Activated naive CD8-positive, alpha-beta T cell (primary cell): ENCODE results near the gene CHKA.

Experiments used
- H3K27ac Mint-ChIP-seq: one replicate; pipeline ENCODE4 v1.8.0; 2021; ENCODE audit warnings: mixed read lengths
- H3K27me3 Mint-ChIP-seq: one replicate; pipeline ENCODE4 v1.8.0; 2021; ENCODE audit warnings: mixed read lengths
- H3K36me3 Mint-ChIP-seq: one replicate; pipeline ENCODE4 v1.8.0; 2021; ENCODE audit warnings: mixed read lengths
- H3K4me1 Mint-ChIP-seq: one replicate; pipeline ENCODE4 v1.8.0; 2021; ENCODE audit warnings: low read depth, mixed read lengths
- H3K4me3 Mint-ChIP-seq: one replicate; pipeline ENCODE4 v1.8.0; 2021; ENCODE audit warnings: mild to moderate bottlenecking, mixed read lengths
- H3K9me3 Mint-ChIP-seq: one replicate; pipeline ENCODE4 v1.8.0; 2021; ENCODE audit warnings: low read depth, mixed read lengths

CHKA gene

DNA sequence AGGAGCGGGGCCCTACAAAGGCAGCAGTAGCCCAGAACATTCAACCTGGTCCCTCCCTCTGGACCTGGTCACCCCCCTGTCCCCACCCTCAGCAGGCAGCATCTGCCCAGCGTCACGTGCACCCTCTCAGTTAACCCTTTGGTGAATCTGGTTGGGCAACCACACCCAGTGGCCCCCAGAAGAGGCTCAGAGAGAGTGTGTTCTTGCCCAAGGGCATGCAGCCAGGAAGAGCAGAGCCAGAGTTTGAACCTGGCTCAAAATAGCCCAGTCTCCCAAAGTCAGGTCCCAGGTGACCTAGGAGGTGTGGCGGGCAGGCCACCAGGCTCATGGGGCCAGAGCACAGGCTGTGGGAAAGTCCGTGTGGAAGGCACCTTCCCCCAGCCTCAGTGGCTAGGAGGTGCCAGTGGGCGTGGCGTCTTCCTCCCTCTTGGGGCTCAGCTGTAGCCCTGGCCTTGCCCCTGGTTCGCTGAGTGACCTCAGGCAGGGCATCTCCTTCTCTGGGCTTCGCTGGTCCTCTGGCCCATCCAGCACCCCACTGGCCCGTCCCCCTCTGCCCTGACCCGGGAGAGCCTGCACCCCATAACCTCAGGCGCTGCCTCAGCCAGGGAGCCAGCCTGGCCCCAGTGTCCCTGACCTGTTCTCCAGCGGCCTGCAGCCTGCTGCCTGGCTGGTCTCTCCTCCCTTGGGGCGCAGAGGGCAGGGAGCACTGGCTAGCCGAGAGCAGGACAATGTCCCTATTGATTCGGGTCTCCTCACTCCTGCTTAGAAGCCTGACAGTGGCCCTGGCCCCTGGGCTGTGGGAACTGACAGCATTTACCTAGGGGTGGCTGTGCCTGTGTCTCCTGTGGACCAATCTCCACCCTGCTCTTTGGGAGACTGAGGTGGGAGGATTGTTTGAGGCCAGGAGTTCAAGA, 104.0 kb downstream of the CHKA start:
- Mint-ChIP-seq H3K9me3 (no peaks in the 10 kb centered on the region), H3K36me3 (no peaks in the 10 kb centered on the region), H3K4me3 (no peak overlapping the region), H3K27ac (no peak overlapping the region), H3K4me1 (no peaks in the 10 kb centered on the region), H3K27me3 (no peaks in the 10 kb centered on the region)

GRCh38 chr11:68016161-68016903, 104.9 kb downstream of the CHKA start:
- H3K9me3 Mint-ChIP-seq: no peaks in the 10 kb centered on the region
- H3K27me3 Mint-ChIP-seq: no peaks in the 10 kb centered on the region
- no peaks in the 10 kb centered on the region for H3K36me3 Mint-ChIP-seq
- no peaks in the 10 kb centered on the region for H3K4me1 Mint-ChIP-seq
- no peak overlapping the region for H3K4me3 Mint-ChIP-seq
- H3K27ac Mint-ChIP-seq: no peak overlapping the region

GRCh38 chr11:68015467-68015866, 105.7 kb downstream of the CHKA start:
- Mint-ChIP-seq H3K27me3 (no peaks in the 10 kb centered on the region), H3K9me3 (no peaks in the 10 kb centered on the region), H3K4me1 (no peaks in the 10 kb centered on the region), H3K27ac (no peak overlapping the region), H3K36me3 (no peaks in the 10 kb centered on the region), H3K4me3 (no peak overlapping the region)

DNA sequence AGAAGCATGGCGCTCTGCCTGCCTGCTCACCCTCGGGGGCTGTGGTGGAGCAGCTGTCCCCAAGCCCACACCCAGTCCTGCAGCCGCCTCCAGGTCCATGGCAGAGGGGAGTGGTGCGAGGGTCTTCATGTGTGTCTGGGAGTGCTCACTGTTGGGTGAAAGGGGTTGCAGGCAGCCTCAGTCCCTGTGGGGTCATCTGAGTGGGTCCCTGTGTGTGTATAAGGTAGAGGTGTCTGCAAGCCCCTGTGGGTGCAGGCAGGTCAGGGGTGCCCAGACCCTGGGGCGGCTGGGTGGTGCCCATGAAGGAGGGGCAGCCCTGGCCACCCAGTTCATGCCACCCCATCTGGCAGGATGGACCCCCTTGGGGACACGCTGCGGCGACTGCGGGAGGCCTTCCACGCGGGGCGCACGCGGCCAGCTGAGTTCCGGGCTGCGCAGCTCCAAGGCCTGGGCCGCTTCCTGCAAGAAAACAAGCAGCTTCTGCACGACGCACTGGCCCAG, 106.2 kb downstream of the CHKA start:
- Mint-ChIP-seq H3K4me1 (no peaks in the 10 kb centered on the region), H3K4me3 (no peak overlapping the region), H3K27ac (no peak overlapping the region), H3K9me3 (no peaks in the 10 kb centered on the region), H3K27me3 (no peaks in the 10 kb centered on the region), H3K36me3 (no peaks in the 10 kb centered on the region)

DNA sequence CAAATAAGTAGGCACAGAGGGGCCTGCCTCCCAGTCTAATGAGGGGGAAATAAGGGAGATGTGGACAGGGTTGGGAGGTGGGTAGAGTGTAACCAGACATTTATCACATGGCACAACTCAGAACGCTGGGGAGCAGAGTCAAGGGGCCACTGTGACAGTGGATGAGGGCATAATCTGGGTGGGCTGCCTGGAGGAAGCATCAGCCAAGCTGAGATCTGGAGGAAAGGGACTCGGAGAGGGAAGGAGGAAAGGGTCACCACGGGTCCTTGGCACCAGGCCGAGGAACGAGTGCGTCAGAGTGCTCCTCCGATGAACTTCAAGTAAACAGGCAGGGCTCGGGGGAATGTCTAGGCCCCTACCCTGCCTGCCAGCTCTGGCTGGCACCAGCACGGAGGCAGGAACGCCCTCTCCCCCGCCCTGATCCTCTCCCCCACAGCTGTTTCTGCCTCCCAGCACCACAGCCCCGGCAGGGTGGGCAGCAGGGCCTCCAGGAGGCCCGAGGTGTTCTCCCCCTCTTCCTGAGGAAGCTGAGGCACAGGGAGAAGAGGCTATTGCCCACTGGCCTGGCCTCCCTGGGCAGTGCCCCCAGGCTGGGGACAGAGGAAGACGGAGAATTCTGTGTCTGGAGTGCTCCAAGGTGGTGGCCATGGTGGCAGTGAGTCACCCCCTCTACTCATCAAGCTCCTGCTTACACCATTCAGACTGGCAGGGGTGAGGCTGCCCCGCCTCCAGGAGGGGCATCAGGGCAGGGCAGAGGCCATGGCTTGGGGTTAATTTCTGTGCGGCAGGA, 106.8 kb downstream of the CHKA start:
- Mint-ChIP-seq H3K27ac (no peak overlapping the region), H3K4me1 (peaks cover 4% of the 10 kb centered on the region), H3K27me3 (no peaks in the 10 kb centered on the region), H3K4me3 (no peak overlapping the region), H3K36me3 (no peaks in the 10 kb centered on the region), H3K9me3 (no peaks in the 10 kb centered on the region)

DNA sequence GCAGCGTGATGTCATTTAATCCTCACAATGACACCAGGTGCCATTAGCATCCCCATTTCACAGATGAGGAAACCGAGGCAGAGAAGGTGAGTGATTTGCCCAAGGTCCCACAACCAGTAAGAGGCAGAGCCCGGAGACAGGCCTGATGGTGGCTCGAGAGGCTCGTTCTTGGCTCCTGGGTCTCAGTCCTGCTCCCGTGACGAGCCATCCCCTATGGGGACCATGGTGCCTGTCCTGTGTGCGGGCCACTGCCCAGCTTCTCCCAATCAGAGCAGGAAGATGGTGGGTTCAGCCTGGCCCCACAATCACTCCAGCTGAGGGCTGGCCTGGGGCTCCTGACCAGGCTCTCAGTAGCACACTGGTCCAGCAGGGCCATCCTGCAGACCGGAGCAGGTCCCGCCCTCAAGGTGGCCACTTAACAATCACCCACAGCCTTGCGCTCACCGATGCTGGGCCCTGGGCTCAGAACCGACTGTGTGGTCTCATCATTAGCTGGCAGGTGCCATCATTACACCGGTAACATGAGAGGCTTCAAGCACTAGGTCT, 107.5 kb downstream of the CHKA start:
- Mint-ChIP-seq H3K4me1 (peaks cover 8% of the 10 kb centered on the region), H3K36me3 (no peaks in the 10 kb centered on the region), H3K4me3 (no peak overlapping the region), H3K9me3 (no peaks in the 10 kb centered on the region), H3K27me3 (no peaks in the 10 kb centered on the region), H3K27ac (no peak overlapping the region)

- no peaks in the 10 kb centered on the region for H3K9me3 Mint-ChIP-seq
- H3K27me3 Mint-ChIP-seq: no peaks in the 10 kb centered on the region
- peaks cover 8% of the 10 kb centered on the region for H3K4me1 Mint-ChIP-seq
- H3K36me3 Mint-ChIP-seq: no peaks in the 10 kb centered on the region
- no peak overlapping the region for H3K27ac Mint-ChIP-seq
- no peak overlapping the region for H3K4me3 Mint-ChIP-seq
These were observed 108.2 kb downstream of the CHKA start for GRCh38 chr11:68012843-68013610.

- Mint-ChIP-seq H3K36me3 (no peaks in the 10 kb centered on the region), H3K4me1 (peaks cover 8% of the 10 kb centered on the region), H3K9me3 (no peaks in the 10 kb centered on the region), H3K27ac (no peak overlapping the region), H3K4me3 (no peak overlapping the region), H3K27me3 (no peaks in the 10 kb centered on the region)
These were observed 108.9 kb downstream of the CHKA start for GRCh38 chr11:68012044-68012842.

DNA sequence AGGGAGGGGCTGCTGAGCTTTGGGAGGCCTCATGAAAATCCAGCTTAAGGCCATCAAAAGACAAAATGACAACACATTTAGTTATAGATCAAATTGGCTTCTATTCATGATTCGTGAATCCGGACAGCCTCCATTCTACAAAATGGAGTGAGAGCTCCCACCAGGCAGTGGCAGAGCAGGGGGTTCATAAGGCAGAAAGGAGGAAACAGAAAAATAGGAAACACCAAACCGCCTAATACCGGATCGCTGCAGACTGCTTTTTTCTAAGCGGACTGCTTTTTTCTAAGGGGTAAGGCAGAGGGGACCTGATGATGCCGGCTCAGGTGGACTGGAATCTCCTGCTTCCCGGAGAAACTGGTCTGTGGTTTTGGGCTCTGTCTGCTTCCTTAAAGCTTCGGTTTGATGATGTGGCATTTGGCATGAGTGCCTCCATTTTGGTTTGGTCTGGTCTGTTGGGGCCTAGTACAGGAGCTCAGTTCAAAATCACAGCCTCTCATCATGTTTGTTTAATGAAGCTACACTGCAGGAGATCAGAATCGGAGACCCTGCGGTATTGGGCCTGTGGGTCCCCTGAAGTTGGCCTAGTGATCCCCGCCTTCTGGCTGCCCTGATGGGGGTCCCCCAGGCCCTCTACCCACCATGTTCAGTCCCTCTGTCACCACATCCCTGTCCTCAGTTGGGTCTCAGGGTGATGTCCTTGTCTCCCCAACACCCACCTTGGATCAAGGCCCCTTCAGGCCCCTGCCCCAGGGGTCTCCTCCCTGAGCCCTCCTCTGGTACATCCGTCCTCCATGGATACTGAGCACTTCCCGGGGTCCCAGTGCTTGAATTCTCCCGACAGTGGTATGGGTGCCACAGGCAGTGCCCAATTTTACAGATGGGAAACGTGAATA, 109.9 kb downstream of the CHKA start:
- Mint-ChIP-seq H3K36me3 (no peaks in the 10 kb centered on the region), H3K4me3 (no peak overlapping the region), H3K9me3 (no peaks in the 10 kb centered on the region), H3K4me1 (peaks cover 8% of the 10 kb centered on the region), H3K27ac (no peak overlapping the region), H3K27me3 (no peaks in the 10 kb centered on the region)

GRCh38 chr11:68010090-68011041, 110.8 kb downstream of the CHKA start, which contains the start of gene ALDH3B1:
Gene ALDH3B1, plus strand, starts transcription at chr11:68010327. Its CDS starts 4,971 bp downstream, at chr11:68015298.
- Mint-ChIP-seq H3K4me1 (peaks cover 8% of the 10 kb centered on the region), H3K4me3 (no peak within 1 kb of the TSS), H3K9me3 (no peaks in the 10 kb centered on the region), H3K27ac (no peak within 1 kb of the TSS), H3K27me3 (no peaks in the 10 kb centered on the region), H3K36me3 (no peaks in the 10 kb centered on the region)

DNA sequence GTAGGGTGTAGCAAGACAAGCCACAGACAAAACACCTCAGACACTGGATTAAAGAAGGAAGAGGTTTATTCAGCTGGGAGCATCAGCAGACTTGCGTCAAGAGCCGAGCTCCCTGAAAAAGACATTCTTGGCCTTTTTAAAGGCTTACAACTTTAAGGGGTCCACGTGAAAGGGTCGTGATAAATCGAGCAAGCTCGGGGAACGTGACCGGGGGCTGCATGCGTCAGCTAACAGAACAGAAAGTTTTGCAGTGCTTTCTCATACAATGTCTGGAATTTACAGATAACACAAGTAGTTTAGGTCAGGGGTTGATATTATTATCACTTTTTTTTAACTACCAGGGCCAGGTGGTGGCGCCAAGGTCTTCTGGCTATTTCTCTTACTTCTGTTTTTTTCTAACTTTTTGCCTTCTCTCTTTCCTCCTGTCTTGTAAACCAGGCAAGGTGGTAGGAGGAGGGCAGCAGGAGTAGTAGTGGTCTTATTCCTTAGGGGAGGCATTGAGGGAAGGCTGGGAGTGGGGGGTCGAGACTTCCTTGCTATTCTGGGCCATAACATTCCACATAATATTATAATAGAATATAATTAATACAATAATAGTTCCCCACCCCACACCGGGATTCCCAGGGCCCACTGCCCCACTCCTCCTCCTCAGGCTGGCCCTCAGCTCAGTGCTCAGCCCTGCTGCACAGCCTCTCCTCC, 111.6 kb downstream of the CHKA start:
- no peak overlapping the region for H3K27ac Mint-ChIP-seq
- no peaks in the 10 kb centered on the region for H3K27me3 Mint-ChIP-seq
- no peaks in the 10 kb centered on the region for H3K9me3 Mint-ChIP-seq
- H3K36me3 Mint-ChIP-seq: no peaks in the 10 kb centered on the region
- peaks cover 11% of the 10 kb centered on the region for H3K4me1 Mint-ChIP-seq
- no peak overlapping the region for H3K4me3 Mint-ChIP-seq
